Suprapubic skin (tissue), 4 donors: ENCODE results near the gene SCGB3A1. TPM values are rescaled to one million over a fixed set of nuclear protein-coding genes. Genes with fewer than 3 reads are reported as not detected.

ENCODE experiments used
- DNase-seq, 2 donors: peaks; one replicate each; pipeline ENCODE4 v3.0.0-alpha.2; 2019; ENCODE audit warnings: low spot score in 2 of 2
- H3K27ac ChIP-seq: fragments of 200-600 bp; sonication (generic); one replicate; pipeline ENCODE4 v1.5.1; 2019
- H3K27me3 ChIP-seq: fragments of 200-600 bp; sonication (generic); one replicate; pipeline ENCODE4 v1.5.1; 2019
- H3K36me3 ChIP-seq: fragments of 200-600 bp; sonication (generic); one replicate; pipeline ENCODE4 v1.5.1; 2019
- H3K4me1 ChIP-seq: fragments of 200-600 bp; sonication (generic); one replicate; pipeline ENCODE4 v1.5.1; 2019
- H3K4me3 ChIP-seq: fragments of 200-600 bp; sonication (generic); one replicate; pipeline ENCODE4 v1.5.1; 2019; ENCODE audit warnings: mild to moderate bottlenecking
- H3K9me3 ChIP-seq: fragments of 200-600 bp; sonication (generic); one replicate; pipeline ENCODE4 v1.5.1; 2019
- EP300 ChIP-seq: sonication (generic); formaldehyde crosslinking; IDR thresholded peaks from one replicate; pipeline ENCODE4 v1.6.1; 2017; ENCODE audit warnings: antibody characterized with exemption
- POLR2A ChIP-seq, 2 donors: fragments of 450-650 bp; IDR thresholded peaks; one replicate each; pipeline ENCODE4 v1.6.1; 2017; ENCODE audit warnings: antibody characterized with exemption in 2 of 2, mild to moderate bottlenecking in 2 of 2, moderate library complexity in 2 of 2
- POLR2AphosphoS5 ChIP-seq, 3 donors: sonication (generic); formaldehyde crosslinking; IDR thresholded peaks; one replicate each; pipeline ENCODE4 v1.6.1; 2017; ENCODE audit warnings: antibody characterized with exemption in 3 of 3
- WGBS: methylation state at CpG from one replicate; pipeline ENCODE4 v1.1.5; 2018; 5-methylcytosine and 5-hydroxymethylcytosine counted together
- total RNA-seq, 4 donors: library from RNA; depleted of rRNA; stranded (reverse); fragments of >200 nt; gene quantifications; one replicate each; pipeline ENCODE4 v1.1.0, GENCODE V29; 2016
- TF ChIP-seq, protein P1 (sequence below), 2 donors: fragments of 200-600 bp in 1 of 2; fragments of 450-650 bp in 1 of 2; sonication (generic) in 1 of 2; IDR thresholded peaks; one replicate each; pipeline ENCODE4 v1.5.1; 2016 to 2019; ENCODE audit warnings: antibody characterized with exemption in 2 of 2, mild to moderate bottlenecking in 1 of 2, moderate library complexity in 1 of 2

The SCGB3A1 gene
- total RNA-seq, 4 donors from 2014 or later: 2.2 to 7.8 (median 4.1) TPM; not detected in 1

DNA sequence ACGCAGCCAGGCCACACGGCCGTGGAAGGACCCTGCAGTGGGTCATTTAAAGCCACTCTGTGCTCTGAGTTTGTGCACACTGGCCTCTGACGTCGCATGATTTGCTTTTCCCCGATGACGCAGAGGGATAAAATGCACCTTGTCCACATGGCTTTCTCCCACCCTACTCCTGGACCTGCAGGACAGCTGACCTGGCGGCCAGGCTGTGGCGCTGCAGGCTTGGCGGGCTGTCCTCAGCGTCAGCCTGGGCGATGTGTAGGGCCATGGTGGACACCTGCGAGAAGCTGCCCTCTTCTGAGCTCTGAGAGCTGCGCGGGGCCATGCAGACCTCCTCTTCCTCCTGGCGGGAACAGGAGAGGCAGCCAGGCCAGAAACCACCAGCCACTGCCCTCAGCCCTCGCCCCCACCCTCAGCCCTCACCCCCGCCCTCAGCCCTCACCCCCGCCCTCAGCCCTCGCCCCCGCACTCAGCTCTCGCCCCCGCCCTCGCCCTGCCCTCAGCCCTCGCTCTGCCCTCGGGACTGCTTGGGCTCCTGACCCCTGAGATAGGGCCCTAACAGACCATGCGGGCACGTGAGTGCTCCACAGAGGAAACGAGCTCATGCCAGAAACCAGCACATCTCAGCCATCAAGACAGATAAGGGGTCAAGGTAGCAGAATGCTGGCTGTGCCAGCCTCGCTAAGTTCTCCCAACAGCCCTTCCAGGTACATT lies 20.0 kb upstream of the SCGB3A1 start:
- Histone ChIP-seq H3K36me3 (no peaks in the 10 kb centered on the region), H3K9me3 (no peaks in the 10 kb centered on the region), H3K27ac (no peak overlapping the region), H3K4me1 (no peaks in the 10 kb centered on the region), H3K27me3 (peaks cover 9% of the 10 kb centered on the region), H3K4me3 (no peak overlapping the region)
- TF ChIP-seq POLR2A (IDR thresholded peaks at IDR 0.05) (no peak), POLR2AphosphoS5 (IDR thresholded peaks at IDR 0.05) (no peak), EP300 (no peak)
- TF ChIP-seq, protein P1, sequence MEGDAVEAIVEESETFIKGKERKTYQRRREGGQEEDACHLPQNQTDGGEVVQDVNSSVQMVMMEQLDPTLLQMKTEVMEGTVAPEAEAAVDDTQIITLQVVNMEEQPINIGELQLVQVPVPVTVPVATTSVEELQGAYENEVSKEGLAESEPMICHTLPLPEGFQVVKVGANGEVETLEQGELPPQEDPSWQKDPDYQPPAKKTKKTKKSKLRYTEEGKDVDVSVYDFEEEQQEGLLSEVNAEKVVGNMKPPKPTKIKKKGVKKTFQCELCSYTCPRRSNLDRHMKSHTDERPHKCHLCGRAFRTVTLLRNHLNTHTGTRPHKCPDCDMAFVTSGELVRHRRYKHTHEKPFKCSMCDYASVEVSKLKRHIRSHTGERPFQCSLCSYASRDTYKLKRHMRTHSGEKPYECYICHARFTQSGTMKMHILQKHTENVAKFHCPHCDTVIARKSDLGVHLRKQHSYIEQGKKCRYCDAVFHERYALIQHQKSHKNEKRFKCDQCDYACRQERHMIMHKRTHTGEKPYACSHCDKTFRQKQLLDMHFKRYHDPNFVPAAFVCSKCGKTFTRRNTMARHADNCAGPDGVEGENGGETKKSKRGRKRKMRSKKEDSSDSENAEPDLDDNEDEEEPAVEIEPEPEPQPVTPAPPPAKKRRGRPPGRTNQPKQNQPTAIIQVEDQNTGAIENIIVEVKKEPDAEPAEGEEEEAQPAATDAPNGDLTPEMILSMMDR (IDR thresholded peaks at IDR 0.05): no peak
- 88% methylated on average over 19 of the region's 30 CpGs for WGBS
- DNase-seq: no peak

DNA sequence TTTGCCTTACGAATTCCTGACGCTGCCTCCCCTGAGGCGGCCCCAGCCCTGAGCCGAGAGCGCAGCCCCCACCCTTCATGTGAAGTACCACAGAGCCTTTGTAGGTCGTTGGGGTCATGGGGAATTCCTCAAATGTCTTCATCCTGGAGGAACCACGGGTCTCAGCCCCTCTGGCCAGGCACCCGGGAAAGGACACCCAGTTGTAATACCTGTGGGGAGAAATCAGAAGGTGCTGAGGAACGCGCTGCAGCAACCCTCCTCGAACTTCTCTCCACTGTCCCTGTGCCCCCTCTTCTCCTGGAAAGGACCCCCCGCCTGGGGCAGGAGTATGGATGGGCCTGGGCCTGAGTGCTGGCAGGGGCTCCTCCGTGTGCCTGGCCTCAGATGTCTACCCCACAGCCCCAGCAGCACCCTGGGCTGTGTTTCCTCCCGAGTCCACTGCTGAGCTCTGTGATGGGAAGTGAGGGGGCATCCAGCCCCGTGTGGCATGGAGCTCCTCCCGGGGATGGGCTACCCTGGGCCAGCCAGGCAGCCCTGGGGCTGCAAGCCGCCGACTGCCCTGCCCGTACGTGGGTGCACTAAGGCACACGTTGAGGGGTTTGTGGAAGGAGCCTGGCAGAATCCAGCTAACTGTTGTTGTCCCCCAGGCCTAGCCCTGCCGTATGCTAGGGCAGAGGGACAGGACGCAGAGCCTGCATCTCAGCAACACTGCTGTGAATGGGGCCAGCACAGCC lies 18.7 kb upstream of the SCGB3A1 start:
- Histone ChIP-seq H3K9me3 (no peaks in the 10 kb centered on the region), H3K4me1 (no peaks in the 10 kb centered on the region), H3K27ac (no peak overlapping the region), H3K36me3 (no peaks in the 10 kb centered on the region), H3K4me3 (no peak overlapping the region), H3K27me3 (peaks cover 9% of the 10 kb centered on the region)
- no peak for DNase-seq
- TF ChIP-seq POLR2AphosphoS5 (IDR thresholded peaks at IDR 0.05): no peak
- TF ChIP-seq, protein P1 (IDR thresholded peaks at IDR 0.05): no peak
- no peak for TF ChIP-seq EP300
- WGBS: 75% methylated on average over 16 of the region's 23 CpGs

DNA sequence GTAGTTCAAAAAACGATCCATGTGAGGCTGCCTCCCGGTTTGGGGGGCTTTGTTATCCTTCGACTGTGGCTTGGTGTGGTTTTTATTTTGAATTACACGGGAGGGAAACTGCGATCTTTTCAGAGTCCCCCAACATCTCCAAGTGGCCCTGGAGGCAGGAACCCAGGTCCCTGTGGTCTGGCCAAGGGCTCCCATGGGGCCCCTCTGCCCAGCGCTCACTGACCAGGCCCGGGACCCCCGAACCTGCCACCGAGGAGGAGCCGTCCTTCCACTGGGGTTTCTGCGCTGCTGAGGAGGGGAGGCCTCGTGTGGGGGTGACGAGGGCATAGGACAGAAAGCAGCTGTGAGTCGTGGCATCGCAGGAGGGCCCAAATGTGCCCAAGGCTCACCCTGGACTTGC lies 18.1 kb upstream of the SCGB3A1 start:
- Histone ChIP-seq H3K4me3 (no peak overlapping the region), H3K27me3 (peaks cover 9% of the 10 kb centered on the region), H3K4me1 (no peaks in the 10 kb centered on the region), H3K36me3 (no peaks in the 10 kb centered on the region), H3K27ac (no peak overlapping the region), H3K9me3 (no peaks in the 10 kb centered on the region)
- WGBS: 82% methylated on average over 15 of the region's 15 CpGs
- DNase-seq: no peak
- TF ChIP-seq POLR2AphosphoS5 (IDR thresholded peaks at IDR 0.05): no peak
- TF ChIP-seq POLR2A (IDR thresholded peaks at IDR 0.05): no peak
- TF ChIP-seq, protein P1 (IDR thresholded peaks at IDR 0.05): no peak
- TF ChIP-seq EP300: no peak

DNA sequence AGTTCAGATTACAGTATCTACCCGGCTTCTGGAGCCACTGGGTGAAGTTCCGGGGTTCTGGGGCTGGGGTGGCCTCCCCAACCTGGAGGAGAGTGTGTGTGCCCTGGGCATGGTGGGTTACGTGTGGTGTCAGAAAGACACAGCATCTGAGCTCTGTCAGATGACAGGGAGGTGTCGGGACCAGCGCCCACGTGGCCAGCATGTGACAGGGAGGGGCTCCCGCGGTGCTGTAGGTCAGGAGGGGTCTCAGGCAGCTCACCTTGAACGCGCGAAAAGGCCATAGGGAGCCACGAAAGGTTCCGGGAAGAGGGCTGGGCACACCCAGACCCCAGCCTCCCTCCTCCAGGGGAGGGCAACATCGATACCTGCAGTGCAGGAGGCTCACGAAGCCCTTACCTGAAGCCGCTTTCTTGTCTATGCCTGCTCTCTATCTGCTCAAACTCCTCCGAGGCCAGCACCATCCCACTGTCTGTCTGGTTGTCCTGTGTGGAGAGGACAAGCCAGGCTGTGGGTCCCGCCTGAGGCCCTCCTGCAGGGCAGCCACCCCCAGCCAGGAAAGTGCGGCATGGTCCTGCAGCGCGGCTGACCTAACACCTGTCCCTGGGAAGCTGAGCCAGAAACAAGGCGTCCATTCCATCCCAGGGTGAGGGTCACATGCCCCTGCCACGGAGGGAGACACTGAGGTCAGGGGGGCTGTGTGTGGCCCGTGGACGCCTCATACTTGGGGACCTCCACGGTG lies 17.4 kb upstream of the SCGB3A1 start:
- Histone ChIP-seq H3K4me1 (no peaks in the 10 kb centered on the region), H3K27me3 (peaks cover 9% of the 10 kb centered on the region), H3K27ac (no peak overlapping the region), H3K4me3 (no peak overlapping the region), H3K36me3 (no peaks in the 10 kb centered on the region), H3K9me3 (no peaks in the 10 kb centered on the region)
- 84% methylated on average over 13 of the region's 26 CpGs for WGBS
- no peak for DNase-seq
- no peak for TF ChIP-seq EP300
- TF ChIP-seq, protein P1 (IDR thresholded peaks at IDR 0.05): no peak
- no peak for TF ChIP-seq POLR2AphosphoS5 (IDR thresholded peaks at IDR 0.05)
- no peak for TF ChIP-seq POLR2A (IDR thresholded peaks at IDR 0.05)
